PC-9 (cell line): ENCODE data around the gene DPEP2. TPM values are rescaled to one million over a fixed set of nuclear protein-coding genes. Genes with fewer than 3 reads are reported as not detected.

Experiments used
- BruUV-seq: library from RNA; stranded (reverse); fragments of 400-500 nt; replicated peaks from 2 replicates; lab custom pipeline; 2021; lab: Mats Ljungman, UMichigan
- CTCF ChIA-PET: fragments of 300-600 bp; sonication (Branson Sonifier 250); formaldehyde crosslinking; loops from one replicate; lab custom pipeline; 2022; ENCODE audit warnings: antibody characterized with exemption; lab: Charles Lee
- POLR2A ChIA-PET: fragments of 300-600 bp; sonication (Branson Sonifier 250); formaldehyde crosslinking; loops from one replicate; lab custom pipeline; 2022; ENCODE audit warnings: antibody characterized with exemption; ENCODE audit not compliant: unreplicated experiment; lab: Charles Lee
- DNase-seq, 2 experiments: peaks; one replicate each; pipeline versions ENCODE4 v3.0.0 to v3.0.0-alpha.2; 2015 to 2022; ENCODE audit warnings: mixed read lengths in 1 of 2
- H2AFZ ChIP-seq: fragments of 200-600 bp; sonication (generic); 2 replicates; pipeline ENCODE4 v1.8.1; 2017; ENCODE audit warnings: antibody characterized with exemption
- H3F3A ChIP-seq: fragments of 200-600 bp; sonication (generic); 2 replicates; pipeline ENCODE4 v1.8.1; 2017; ENCODE audit warnings: antibody characterized with exemption, mild to moderate bottlenecking, low read depth; ENCODE audit not compliant: insufficient read depth
- H3K27ac ChIP-seq: fragments of 200-600 bp; sonication (generic); 2 replicates; pipeline ENCODE4 v1.6.1; 2016; ENCODE audit warnings: mixed run types
- H3K27me3 ChIP-seq: fragments of 200-600 bp; sonication (generic); 2 replicates; pipeline ENCODE4 v1.6.1; 2016; ENCODE audit warnings: low read depth, mixed run types; ENCODE audit not compliant: insufficient read depth
- H3K36me3 ChIP-seq: fragments of 200-600 bp; sonication (generic); 2 replicates; pipeline ENCODE4 v1.6.1; 2016; ENCODE audit warnings: low read depth, mixed run types
- H3K4me1 ChIP-seq: fragments of 200-600 bp; sonication (generic); replicated peaks from 2 replicates; pipeline ENCODE4 v1.6.1; 2016; ENCODE audit warnings: mixed run types; ENCODE audit not compliant: insufficient read depth
- H3K4me2 ChIP-seq: fragments of 200-600 bp; sonication (generic); 2 replicates; pipeline ENCODE4 v1.6.1; 2017; ENCODE audit warnings: mixed run types
- H3K4me3 ChIP-seq: fragments of 200-600 bp; sonication (generic); 2 replicates; pipeline ENCODE4 v1.6.1; 2016; ENCODE audit warnings: mixed run types
- H3K79me2 ChIP-seq: fragments of 200-600 bp; sonication (generic); 2 replicates; pipeline ENCODE4 v1.6.1; 2017; ENCODE audit warnings: low read depth, mixed run types
- H3K9me2 ChIP-seq: fragments of 200-600 bp; sonication (generic); 2 replicates; pipeline ENCODE4 v1.8.1; 2017; ENCODE audit warnings: mild to moderate bottlenecking; ENCODE audit not compliant: insufficient read depth
- H3K9me3 ChIP-seq: fragments of 200-600 bp; sonication (generic); 2 replicates; pipeline ENCODE4 v1.8.1; 2016; ENCODE audit warnings: low read depth; ENCODE audit not compliant: insufficient read depth
- H4K20me1 ChIP-seq: fragments of 200-600 bp; sonication (generic); 2 replicates; pipeline ENCODE4 v1.8.1; 2017; ENCODE audit not compliant: insufficient read depth
- EZH2 ChIP-seq: fragments of 200-600 bp; sonication (generic); IDR thresholded peaks from 2 replicates; pipeline ENCODE4 v1.8.0; 2017; ENCODE audit warnings: antibody characterized with exemption, low read depth
- intact Hi-C: fragments of 100-400 bp; cut with micrococcal nuclease; formaldehyde crosslinking; loops from one replicate; pipeline ENCODE4 v1.10.0; 2022; ENCODE audit not compliant: unreplicated experiment
- total RNA-seq: library from RNA; stranded (reverse); gene quantifications from 2 replicates; pipeline ENCODE4 v1.2.3, GENCODE V29; 2021
- TF ChIP-seq, protein P1 (sequence below): fragments of 200-600 bp; sonication (generic); conservative IDR thresholded peaks from 2 replicates; pipeline ENCODE4 v1.6.1; 2017; ENCODE audit warnings: mixed run types, antibody characterized with exemption, mild to moderate bottlenecking, moderate library complexity

Gene DPEP2
- total RNA-seq, 1 experiment from 2014 or later = not detected

DNA sequence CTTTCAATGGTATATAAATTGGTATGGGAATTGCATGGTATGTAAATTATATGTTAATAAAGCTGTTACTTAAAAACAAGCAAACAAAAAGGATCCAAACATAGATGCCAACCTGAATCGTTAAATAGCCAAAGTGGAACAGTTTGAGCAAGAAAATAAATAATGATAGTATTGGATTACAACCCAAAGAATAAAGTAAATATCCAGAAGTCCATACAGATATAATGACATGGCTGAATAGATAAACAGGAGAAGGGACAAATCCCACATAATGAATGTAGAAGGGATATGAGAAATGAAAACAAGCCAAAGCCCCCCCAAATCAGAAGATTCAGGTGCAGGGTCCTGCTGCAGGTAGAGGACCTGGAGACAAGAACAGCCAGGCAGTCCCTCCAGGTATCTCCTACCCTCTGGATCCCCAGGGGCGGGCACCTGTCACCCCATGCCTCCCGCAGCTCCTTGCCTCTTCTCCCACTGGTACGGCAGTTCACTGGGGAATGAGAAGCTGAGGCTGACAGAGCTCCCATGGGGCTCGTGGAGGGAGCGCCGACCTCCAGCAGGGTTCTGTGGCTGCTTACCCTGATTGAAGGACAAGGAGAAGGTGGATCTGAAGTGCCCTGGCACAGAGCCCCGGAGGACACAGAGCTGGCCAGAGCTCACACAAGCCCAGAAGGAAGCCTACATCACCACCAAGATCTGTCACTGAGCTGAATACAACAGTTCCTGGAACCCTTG, 45.5 kb downstream of the DPEP2 start:
- Histone ChIP-seq H2AFZ (no peak overlapping the region), H3K36me3 (no peaks in the 10 kb centered on the region), H3K27ac (no peak overlapping the region), H4K20me1 (no peaks in the 10 kb centered on the region; the same call in 1 of the 2 replicates), H3K79me2 (no peaks in the 10 kb centered on the region), H3K27me3 (no peaks in the 10 kb centered on the region), H3F3A (no peaks in the 10 kb centered on the region), H3K4me3 (no peak overlapping the region), H3K4me2 (no peak overlapping the region), H3K4me1 (no peaks in the 10 kb centered on the region), H3K9me2 (no peaks in the 10 kb centered on the region), H3K9me3 (no peaks in the 10 kb centered on the region)
- intact Hi-C loops = no loop called here
- BruUV-seq = no TSS peak
- CTCF ChIA-PET = interaction anchor here (0.6 kb wide), 1 partner anchor 263 kb away, joined by 4 read pairs; no protein-coding TSS in a partner anchor
- TF ChIP-seq, protein P1, sequence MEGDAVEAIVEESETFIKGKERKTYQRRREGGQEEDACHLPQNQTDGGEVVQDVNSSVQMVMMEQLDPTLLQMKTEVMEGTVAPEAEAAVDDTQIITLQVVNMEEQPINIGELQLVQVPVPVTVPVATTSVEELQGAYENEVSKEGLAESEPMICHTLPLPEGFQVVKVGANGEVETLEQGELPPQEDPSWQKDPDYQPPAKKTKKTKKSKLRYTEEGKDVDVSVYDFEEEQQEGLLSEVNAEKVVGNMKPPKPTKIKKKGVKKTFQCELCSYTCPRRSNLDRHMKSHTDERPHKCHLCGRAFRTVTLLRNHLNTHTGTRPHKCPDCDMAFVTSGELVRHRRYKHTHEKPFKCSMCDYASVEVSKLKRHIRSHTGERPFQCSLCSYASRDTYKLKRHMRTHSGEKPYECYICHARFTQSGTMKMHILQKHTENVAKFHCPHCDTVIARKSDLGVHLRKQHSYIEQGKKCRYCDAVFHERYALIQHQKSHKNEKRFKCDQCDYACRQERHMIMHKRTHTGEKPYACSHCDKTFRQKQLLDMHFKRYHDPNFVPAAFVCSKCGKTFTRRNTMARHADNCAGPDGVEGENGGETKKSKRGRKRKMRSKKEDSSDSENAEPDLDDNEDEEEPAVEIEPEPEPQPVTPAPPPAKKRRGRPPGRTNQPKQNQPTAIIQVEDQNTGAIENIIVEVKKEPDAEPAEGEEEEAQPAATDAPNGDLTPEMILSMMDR = no peak
- TF ChIP-seq EZH2 = no peak
- POLR2A ChIA-PET = interaction anchor here (0.5 kb wide), 1 partner anchor 165 kb away, joined by 7 read pairs; no protein-coding TSS in a partner anchor
- no peak for DNase-seq

DNA sequence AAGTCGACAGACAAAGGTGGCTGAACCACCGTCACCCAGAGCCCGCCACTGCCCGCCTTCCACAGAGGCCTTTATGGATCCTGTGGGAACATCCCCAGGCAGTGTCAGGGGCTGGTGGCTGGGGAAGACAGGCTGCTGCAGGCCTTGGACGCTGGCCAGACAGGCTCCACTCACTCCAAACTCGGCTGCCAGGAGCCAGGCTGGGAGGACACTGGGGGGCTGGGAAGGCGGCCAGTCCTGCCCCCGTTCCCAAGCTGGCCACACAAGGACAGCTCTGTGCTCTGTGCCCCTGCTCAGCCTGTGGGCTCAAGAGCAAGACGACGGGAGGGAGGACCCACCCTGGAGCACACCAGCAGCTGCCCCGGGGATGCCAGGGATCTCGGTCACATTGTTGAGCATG, 47.8 kb downstream of the DPEP2 start:
- DNase-seq = no peak
- Histone ChIP-seq H3K4me1 (no peaks in the 10 kb centered on the region), H3K4me2 (no peak overlapping the region), H3K27ac (no peak overlapping the region), H4K20me1 (no peaks in the 10 kb centered on the region; the same call in 1 of the 2 replicates), H2AFZ (no peak overlapping the region), H3K9me3 (no peaks in the 10 kb centered on the region), H3F3A (no peaks in the 10 kb centered on the region), H3K79me2 (no peaks in the 10 kb centered on the region), H3K9me2 (no peaks in the 10 kb centered on the region), H3K27me3 (no peaks in the 10 kb centered on the region), H3K4me3 (no peak overlapping the region), H3K36me3 (no peaks in the 10 kb centered on the region)
- ChIA-PET CTCF (no interaction called here), POLR2A (interaction anchor here (0.7 kb wide), 1 partner anchor 70 kb away, joined by 3 read pairs; no protein-coding TSS in a partner anchor)
- TF ChIP-seq, protein P1 = no peak
- TF ChIP-seq EZH2 = no peak
- intact Hi-C loops = no loop called here
- BruUV-seq = no TSS peak

DNA sequence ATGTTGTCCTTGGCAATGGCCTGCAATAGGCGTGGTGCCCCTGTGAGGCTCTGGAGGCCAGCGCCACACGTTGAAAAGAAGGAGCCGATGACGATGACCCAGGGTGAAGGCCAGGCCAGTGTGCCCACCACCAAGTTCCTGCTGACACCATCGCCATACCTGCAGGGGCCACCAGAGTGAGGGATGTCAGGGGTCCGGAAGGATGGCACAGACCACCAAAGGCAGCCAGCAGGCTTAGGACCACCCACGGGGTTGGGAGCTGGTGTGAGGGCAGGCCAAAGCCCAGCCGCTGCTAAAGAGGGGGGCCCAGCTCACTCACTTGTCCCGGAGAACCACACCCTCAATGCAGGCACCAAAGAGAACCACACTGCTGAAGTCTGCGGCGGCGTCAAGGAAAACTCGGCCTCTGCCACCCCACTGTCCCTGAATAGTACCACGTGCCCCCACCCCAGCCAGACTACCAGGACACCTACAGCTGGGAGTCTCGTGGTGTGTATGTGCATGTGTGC, 48.9 kb downstream of the DPEP2 start:
- Histone ChIP-seq H3K79me2 (no peaks in the 10 kb centered on the region), H3K27me3 (no peaks in the 10 kb centered on the region)
- CTCF ChIA-PET = no interaction called here

More for the DNA sequence above, 48.9 kb downstream of the DPEP2 start:
- POLR2A ChIA-PET = no interaction called here
- TF ChIP-seq, protein P1 = no peak
- TF ChIP-seq EZH2 = no peak
- Histone ChIP-seq H3K36me3 (no peaks in the 10 kb centered on the region), H2AFZ (no peak overlapping the region), H3K9me3 (no peaks in the 10 kb centered on the region), H3K4me2 (no peak overlapping the region), H3K4me1 (no peaks in the 10 kb centered on the region), H3F3A (no peaks in the 10 kb centered on the region), H3K9me2 (no peaks in the 10 kb centered on the region), H3K27ac (no peak overlapping the region), H4K20me1 (no peaks in the 10 kb centered on the region; the same call in 1 of the 2 replicates), H3K4me3 (no peak overlapping the region)
- no peak for DNase-seq
- intact Hi-C loops = no loop called here
- BruUV-seq = no TSS peak
